Measurements from ENCODE around the gene PMM2. TPM values are rescaled to one million over a fixed set of nuclear protein-coding genes. Genes with fewer than 3 reads are reported as not detected.

Gene PMM2
- total and polyA plus RNA-seq, 2 donors (not counting 3 experiments of a cell fraction or from before 2014, with no cell fraction given) = 29.0 to 61.3 TPM

GRCh38 chr16:8866884-8867215, 69.2 kb downstream of the PMM2 start:
- CTCF ChIA-PET = interaction anchor here (1.4 to 8.0 kb wide), 2 partner anchors 11 to 14 kb away, joined by 6 to 67 read pairs; partner anchors contain the start of gene LITAFD
- no peak for DNase-seq (ENCODE audit: low read depth, low spot score)
- Histone ChIP-seq H3K27ac (ENCODE audit: insufficient read depth, low read depth, low read length) (no peak overlapping the region), H3K9me3 (replicated peaks; ENCODE audit: control insufficient read depth, insufficient read depth, low read length) (no peaks in the 10 kb centered on the region), H3K4me2 (ENCODE audit: insufficient read depth, low read length) (peak overlapping the region; percentile 80), H3K4me3 (replicated peaks in 1 of 3; ENCODE audit: insufficient read depth in 1 of 3, low read depth in 1 of 3, low read length in 3 of 3) (peak overlapping the region; percentile 60 to 80 (median 75)), H3K9me1 (replicated peaks; ENCODE audit: control insufficient read depth, extremely low read depth, insufficient read depth, low read length) (no peaks in the 10 kb centered on the region), H4K20me1 (replicated peaks; ENCODE audit: control insufficient read depth, extremely low read depth, insufficient read depth, low read length) (no peaks in the 10 kb centered on the region), H3K36me3 (ENCODE audit: control insufficient read depth in 2 of 2, extremely low read depth in 1 of 2, insufficient read depth in 2 of 2, low read length in 2 of 2) (no peaks in the 10 kb centered on the region), H3K79me2 (ENCODE audit: control insufficient read depth, insufficient read depth, low read length) (peaks cover 52% of the 10 kb centered on the region), H3K9ac (replicated peaks; ENCODE audit: extremely low read depth, insufficient read depth, low read length) (peak overlapping the region; percentile 60), H2AFZ (ENCODE audit: low read depth, low read length) (peak overlapping the region; percentile 19), H3K27me3 (ENCODE audit: control insufficient read depth in 2 of 2, insufficient read depth in 2 of 2, low read length in 2 of 2) (no peaks in the 10 kb centered on the region), H3K4me1 (ENCODE audit: control insufficient read depth, extremely low read depth, insufficient read depth, low read length) (peaks cover 20% of the 10 kb centered on the region)
- POLR2A ChIA-PET = interaction anchor here (0.7 to 0.8 kb wide), 2 partner anchors 17 to 224 kb away, joined by 3 read pairs; partner anchors contain the start of gene HAPSTR1
- dilution Hi-C loops (cut with MboI; ENCODE audit: extremely low pct_ligation_motif_present, low sequenced_read_pairs) (no loop called here), intact Hi-C loops (cut with micrococcal nuclease) (loop anchor here (5.0 kb wide), 1 partner anchor 300 kb away; no protein-coding TSS in a partner anchor)
- TF ChIP-seq CTCF (IDR thresholded peaks at IDR 0.05; ENCODE audit: extremely low read depth in 1 of 2, insufficient read depth in 1 of 2, low read depth in 1 of 2, low read length in 2 of 2) = no peak
- TF ChIP-seq POLR2A (IDR thresholded peaks at IDR 0.05; ENCODE audit: low read depth, low read length) = no peak
- no peak for TF ChIP-seq POLR2AphosphoS5 (IDR thresholded peaks at IDR 0.05; ENCODE audit: insufficient read depth, low read depth, low read length)
- TF ChIP-seq JUN (IDR thresholded peaks at IDR 0.05; ENCODE audit: borderline replicate concordance, insufficient read depth, insufficient read length, low read depth) = no peak
- no peak for TF ChIP-seq GATA2 (IDR thresholded peaks at IDR 0.05; ENCODE audit: insufficient read depth, insufficient read length, low read depth, low read length)
- TF ChIP-seq FOS (IDR thresholded peaks at IDR 0.05; ENCODE audit: borderline replicate concordance, insufficient read depth, low read length) = no peak
- TF ChIP-seq EZH2 (IDR thresholded peaks at IDR 0.05; ENCODE audit: borderline replicate concordance, low read depth, low read length, severe bottlenecking) = no peak
- TF ChIP-seq, protein P1, sequence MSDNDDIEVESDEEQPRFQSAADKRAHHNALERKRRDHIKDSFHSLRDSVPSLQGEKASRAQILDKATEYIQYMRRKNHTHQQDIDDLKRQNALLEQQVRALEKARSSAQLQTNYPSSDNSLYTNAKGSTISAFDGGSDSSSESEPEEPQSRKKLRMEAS (IDR thresholded peaks at IDR 0.05; ENCODE audit: insufficient read depth, insufficient read length) = no peak
- TF ChIP-seq MYC (IDR thresholded peaks at IDR 0.05; ENCODE audit: low read depth, low read length) = no peak
- BruUV-seq (replicated peaks) = no TSS peak
- no peak for FAIRE-seq
